SH-SY5Y (cell line): ENCODE results near the gene ARID4B.

Source experiments
- GATA2 ChIP-seq: IDR thresholded peaks from 2 replicates; pipeline ENCODE4 v1.6.1; 2011; ENCODE audit warnings: mild to moderate bottlenecking, low read depth, low read length
- GATA3 ChIP-seq: IDR thresholded peaks from 2 replicates; pipeline ENCODE4 v1.6.1; 2011; ENCODE audit warnings: low read depth, mild to moderate bottlenecking, low read length, moderate library complexity

ARID4B gene

GRCh38 chr1:235327559-235328270 is at the start of gene ARID4B:
ARID4B (minus strand) TSS chr1:235328179; CDS start chr1:235326919, 1,260 bp downstream.
- TF ChIP-seq GATA3: no peak
- no peak for TF ChIP-seq GATA2

- no peak for TF ChIP-seq GATA3
- no peak for TF ChIP-seq GATA2
These were observed 48.1 kb upstream of the ARID4B start for GRCh38 chr1:235375919-235376605.

- TF ChIP-seq GATA2: no peak
These were observed 41.8 kb upstream of the ARID4B start for GRCh38 chr1:235369802-235370201.

GRCh38 chr1:235368428-235368827 is 40.4 kb upstream of the ARID4B start:
- TF ChIP-seq GATA2 (no peak), GATA3 (no peak)

GRCh38 chr1:235367000-235367908 is 39.3 kb upstream of the ARID4B start, which contains the start of gene TBCE:
TBCE (plus strand) TSS chr1:235367427; CDS start chr1:235380050, 12,623 bp downstream.
- TF ChIP-seq GATA2 (no peak), GATA3 (no peak)

GRCh38 chr1:235366286-235366685 is 38.3 kb upstream of the ARID4B start:
- TF ChIP-seq GATA3 (no peak), GATA2 (no peak)

GRCh38 chr1:235358899-235359298 is 30.9 kb upstream of the ARID4B start:
- TF ChIP-seq GATA2 (no peak), GATA3 (no peak)

GRCh38 chr1:235357485-235358373 is 29.8 kb upstream of the ARID4B start:
- no peak for TF ChIP-seq GATA2
- no peak for TF ChIP-seq GATA3

GRCh38 chr1:235351898-235352297 is 23.9 kb upstream of the ARID4B start:
- TF ChIP-seq GATA2 (no peak), GATA3 (no peak)

GRCh38 chr1:235351441-235351840 is 23.5 kb upstream of the ARID4B start:
- TF ChIP-seq GATA2 (no peak), GATA3 (no peak)

GRCh38 chr1:235343726-235344125 is 15.7 kb upstream of the ARID4B start:
- no peak for TF ChIP-seq GATA3
- TF ChIP-seq GATA2: no peak

- no peak for TF ChIP-seq GATA2
- no peak for TF ChIP-seq GATA3
These were observed 14.5 kb upstream of the ARID4B start for GRCh38 chr1:235342471-235342870.

- TF ChIP-seq GATA2 (no peak), GATA3 (no peak)
These were observed 14.1 kb upstream of the ARID4B start for GRCh38 chr1:235342039-235342438.

GRCh38 chr1:235341334-235341733 is 13.4 kb upstream of the ARID4B start:
- TF ChIP-seq GATA3 (no peak), GATA2 (no peak)
